HEK293 (cell line): Measurements from ENCODE around the gene KLHL36.

Experiments used
- CTCF ChIA-PET: fragments of 350-600 bp; formaldehyde crosslinking; extraction: SDS; loops from one replicate; lab custom pipeline; 2021; ENCODE audit warnings: antibody characterized with exemption; lab: Yijun Ruan, JAX
- POLR2A ChIA-PET: fragments of 300-600 bp; formaldehyde crosslinking; extraction: SDS; loops from one replicate; lab custom pipeline; 2020; ENCODE audit warnings: antibody characterized with exemption, inconsistent platforms; lab: Yijun Ruan, JAX
- H3K27ac ChIP-seq: fragments of 200-500 bp; sonication (Bioruptor generic); 2 replicates; pipeline ENCODE4 v1.5.1; 2014; ENCODE audit warnings: low read depth, low read length, control low read depth, inconsistent platforms; ENCODE audit errors: extremely low read depth
- H3K36me3 ChIP-seq, 2 experiments: fragments of 200-500 bp in 1 of 2; sonication (Bioruptor generic) in 1 of 2; 1 replicate in 1 of 2; 2 replicates in 1 of 2; pipeline ENCODE4 v1.5.1; 2014 to 2017; ENCODE audit warnings: inconsistent platforms in 2 of 2, low read length in 2 of 2; ENCODE audit not compliant: control insufficient read depth in 2 of 2, insufficient read depth in 1 of 2
- H3K4me1 ChIP-seq: fragments of 200-500 bp; sonication (Bioruptor generic); 2 replicates; pipeline ENCODE4 v1.5.1; 2014; ENCODE audit warnings: mild to moderate bottlenecking, low read length, inconsistent platforms; ENCODE audit not compliant: control insufficient read depth, insufficient read depth
- H3K4me3 ChIP-seq: 2 replicates; pipeline ENCODE4 v1.5.1; 2011; ENCODE audit warnings: low read depth, mild to moderate bottlenecking, control low read depth, low read length, moderate library complexity
- H3K9me3 ChIP-seq: fragments of 200-500 bp; sonication (Bioruptor generic); 2 replicates; pipeline ENCODE4 v1.5.1; 2014; ENCODE audit warnings: low read depth, low read length, inconsistent platforms; ENCODE audit not compliant: control insufficient read depth, insufficient read depth
- GFI1B ChIP-seq: fragments of 450-650 bp; formaldehyde crosslinking; IDR thresholded peaks from 2 replicates; pipeline ENCODE4 v1.5.1; 2016; ENCODE audit warnings: missing biosample characterization, missing genetic modification characterization
- MZF1 ChIP-seq: fragments of 450-650 bp; formaldehyde crosslinking; IDR thresholded peaks from 2 replicates; pipeline ENCODE4 v1.5.1; 2017; ENCODE audit warnings: missing biosample characterization, missing genetic modification characterization, borderline replicate concordance
- WT1 ChIP-seq: fragments of 450-650 bp; formaldehyde crosslinking; IDR thresholded peaks from 2 replicates; pipeline ENCODE4 v1.5.1; 2016; ENCODE audit warnings: missing biosample characterization, missing genetic modification characterization
- ZBTB1 ChIP-seq: fragments of 450-650 bp; formaldehyde crosslinking; IDR thresholded peaks from 2 replicates; pipeline ENCODE4 v1.5.1; 2016; ENCODE audit warnings: missing biosample characterization, missing genetic modification characterization
- ZBTB17 ChIP-seq: fragments of 450-650 bp; formaldehyde crosslinking; IDR thresholded peaks from 2 replicates; pipeline ENCODE4 v1.5.1; 2016; ENCODE audit warnings: missing biosample characterization, missing genetic modification characterization
- ZBTB44 ChIP-seq: fragments of 450-650 bp; IDR thresholded peaks from 2 replicates; pipeline ENCODE4 v1.5.1; 2018; ENCODE audit warnings: missing biosample characterization, mild to moderate bottlenecking, missing genetic modification characterization
- ZEB2 ChIP-seq: fragments of 450-650 bp; formaldehyde crosslinking; IDR thresholded peaks from 2 replicates; pipeline ENCODE4 v1.5.1; 2016; ENCODE audit warnings: missing biosample characterization, missing genetic modification characterization
- ZFHX2 ChIP-seq: fragments of 450-650 bp; formaldehyde crosslinking; conservative IDR thresholded peaks from 2 replicates; pipeline ENCODE4 v1.5.1; 2016; ENCODE audit warnings: missing biosample characterization, missing genetic modification characterization
- ZNF169 ChIP-seq: fragments of 450-650 bp; formaldehyde crosslinking; IDR thresholded peaks from 2 replicates; pipeline ENCODE4 v1.5.1; 2016; ENCODE audit warnings: missing biosample characterization, missing genetic modification characterization
- ZNF513 ChIP-seq: fragments of 450-650 bp; IDR thresholded peaks from 2 replicates; pipeline ENCODE4 v1.5.1; 2018; ENCODE audit warnings: missing biosample characterization, missing genetic modification characterization
- ZNF530 ChIP-seq: fragments of 450-650 bp; formaldehyde crosslinking; IDR thresholded peaks from 2 replicates; pipeline ENCODE4 v1.5.1; 2016; ENCODE audit warnings: low read depth, missing biosample characterization, missing genetic modification characterization
- ZNF561 ChIP-seq: fragments of 450-650 bp; IDR thresholded peaks from 2 replicates; pipeline ENCODE4 v1.5.1; 2018; ENCODE audit warnings: missing biosample characterization, missing genetic modification characterization, borderline replicate concordance
- ZNF600 ChIP-seq: fragments of 450-650 bp; formaldehyde crosslinking; IDR thresholded peaks from 2 replicates; pipeline ENCODE4 v1.5.1; 2016; ENCODE audit warnings: missing biosample characterization, missing genetic modification characterization
- ZNF660 ChIP-seq: fragments of 450-650 bp; IDR thresholded peaks from 2 replicates; pipeline ENCODE4 v1.5.1; 2018; ENCODE audit warnings: missing biosample characterization, mild to moderate bottlenecking, missing genetic modification characterization
- ZNF670 ChIP-seq: fragments of 450-650 bp; formaldehyde crosslinking; IDR thresholded peaks from 2 replicates; pipeline ENCODE4 v1.5.1; 2016; ENCODE audit warnings: missing biosample characterization, missing genetic modification characterization, low read depth
- ZXDB ChIP-seq: fragments of 450-650 bp; formaldehyde crosslinking; IDR thresholded peaks from 2 replicates; pipeline ENCODE4 v1.5.1; 2016; ENCODE audit warnings: missing biosample characterization, missing genetic modification characterization
- TF ChIP-seq, protein P1 (sequence below): fragments of 450-650 bp; formaldehyde crosslinking; IDR thresholded peaks from 2 replicates; pipeline ENCODE4 v1.5.1; 2016; ENCODE audit warnings: missing biosample characterization, missing genetic modification characterization, borderline replicate concordance
- TF ChIP-seq, protein P2 (sequence below): fragments of 450-650 bp; formaldehyde crosslinking; conservative IDR thresholded peaks from 2 replicates; pipeline ENCODE4 v1.5.1; 2016; ENCODE audit warnings: low read depth, missing biosample characterization, missing genetic modification characterization
- TF ChIP-seq, protein P3 (sequence below): fragments of 450-650 bp; formaldehyde crosslinking; IDR thresholded peaks from 2 replicates; pipeline ENCODE4 v1.5.1; 2016; ENCODE audit warnings: missing biosample characterization, missing genetic modification characterization

KLHL36 gene

DNA sequence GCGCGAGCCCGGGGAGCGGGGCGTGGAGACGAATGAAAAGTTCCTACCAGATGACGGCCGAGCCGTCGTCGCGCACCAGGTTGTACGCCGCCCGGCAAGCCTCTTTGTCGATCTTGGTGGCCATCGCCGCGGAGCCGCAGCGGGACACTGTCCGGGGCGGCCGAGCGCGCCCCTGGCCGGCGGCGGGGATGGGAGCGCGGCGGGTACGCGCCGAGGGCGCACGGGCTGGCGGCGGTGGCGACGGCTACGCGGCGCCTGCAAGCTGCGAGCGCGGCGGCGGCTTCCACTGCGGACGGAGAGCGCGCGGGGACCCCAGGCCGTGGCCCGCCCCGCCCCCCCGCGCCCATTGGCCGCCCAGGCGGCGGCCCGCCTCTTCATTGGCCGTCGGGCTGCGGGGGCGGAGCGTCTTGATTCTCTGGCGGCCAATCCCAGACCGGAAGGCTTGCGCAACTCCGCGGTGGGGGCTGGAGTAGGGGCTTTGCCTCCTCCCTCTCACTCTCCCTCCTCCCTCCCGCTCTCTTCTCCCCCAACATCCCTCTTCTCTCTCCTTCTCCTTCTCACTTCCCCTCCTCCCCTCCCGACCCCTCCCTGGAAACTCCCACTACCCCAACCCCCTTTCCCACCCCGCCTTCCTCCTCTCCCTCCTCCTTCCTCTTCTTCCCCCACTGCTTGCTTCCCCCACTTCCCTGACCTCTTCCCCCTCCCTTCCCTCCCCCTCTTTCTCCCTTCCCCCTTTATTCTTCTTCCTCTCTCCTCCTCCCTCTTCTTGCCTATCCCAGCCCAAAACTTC is 30.3 kb upstream of the KLHL36 start, which contains the start of gene COTL1 (continued):
- TF ChIP-seq, protein P1, sequence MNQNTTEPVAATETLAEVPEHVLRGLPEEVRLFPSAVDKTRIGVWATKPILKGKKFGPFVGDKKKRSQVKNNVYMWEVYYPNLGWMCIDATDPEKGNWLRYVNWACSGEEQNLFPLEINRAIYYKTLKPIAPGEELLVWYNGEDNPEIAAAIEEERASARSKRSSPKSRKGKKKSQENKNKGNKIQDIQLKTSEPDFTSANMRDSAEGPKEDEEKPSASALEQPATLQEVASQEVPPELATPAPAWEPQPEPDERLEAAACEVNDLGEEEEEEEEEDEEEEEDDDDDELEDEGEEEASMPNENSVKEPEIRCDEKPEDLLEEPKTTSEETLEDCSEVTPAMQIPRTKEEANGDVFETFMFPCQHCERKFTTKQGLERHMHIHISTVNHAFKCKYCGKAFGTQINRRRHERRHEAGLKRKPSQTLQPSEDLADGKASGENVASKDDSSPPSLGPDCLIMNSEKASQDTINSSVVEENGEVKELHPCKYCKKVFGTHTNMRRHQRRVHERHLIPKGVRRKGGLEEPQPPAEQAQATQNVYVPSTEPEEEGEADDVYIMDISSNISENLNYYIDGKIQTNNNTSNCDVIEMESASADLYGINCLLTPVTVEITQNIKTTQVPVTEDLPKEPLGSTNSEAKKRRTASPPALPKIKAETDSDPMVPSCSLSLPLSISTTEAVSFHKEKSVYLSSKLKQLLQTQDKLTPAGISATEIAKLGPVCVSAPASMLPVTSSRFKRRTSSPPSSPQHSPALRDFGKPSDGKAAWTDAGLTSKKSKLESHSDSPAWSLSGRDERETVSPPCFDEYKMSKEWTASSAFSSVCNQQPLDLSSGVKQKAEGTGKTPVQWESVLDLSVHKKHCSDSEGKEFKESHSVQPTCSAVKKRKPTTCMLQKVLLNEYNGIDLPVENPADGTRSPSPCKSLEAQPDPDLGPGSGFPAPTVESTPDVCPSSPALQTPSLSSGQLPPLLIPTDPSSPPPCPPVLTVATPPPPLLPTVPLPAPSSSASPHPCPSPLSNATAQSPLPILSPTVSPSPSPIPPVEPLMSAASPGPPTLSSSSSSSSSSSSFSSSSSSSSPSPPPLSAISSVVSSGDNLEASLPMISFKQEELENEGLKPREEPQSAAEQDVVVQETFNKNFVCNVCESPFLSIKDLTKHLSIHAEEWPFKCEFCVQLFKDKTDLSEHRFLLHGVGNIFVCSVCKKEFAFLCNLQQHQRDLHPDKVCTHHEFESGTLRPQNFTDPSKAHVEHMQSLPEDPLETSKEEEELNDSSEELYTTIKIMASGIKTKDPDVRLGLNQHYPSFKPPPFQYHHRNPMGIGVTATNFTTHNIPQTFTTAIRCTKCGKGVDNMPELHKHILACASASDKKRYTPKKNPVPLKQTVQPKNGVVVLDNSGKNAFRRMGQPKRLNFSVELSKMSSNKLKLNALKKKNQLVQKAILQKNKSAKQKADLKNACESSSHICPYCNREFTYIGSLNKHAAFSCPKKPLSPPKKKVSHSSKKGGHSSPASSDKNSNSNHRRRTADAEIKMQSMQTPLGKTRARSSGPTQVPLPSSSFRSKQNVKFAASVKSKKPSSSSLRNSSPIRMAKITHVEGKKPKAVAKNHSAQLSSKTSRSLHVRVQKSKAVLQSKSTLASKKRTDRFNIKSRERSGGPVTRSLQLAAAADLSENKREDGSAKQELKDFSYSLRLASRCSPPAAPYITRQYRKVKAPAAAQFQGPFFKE (tag by site-specific recombination): no peak
- no peak for TF ChIP-seq ZNF513 (tag by site-specific recombination)
- TF ChIP-seq GFI1B (tag by site-specific recombination): no peak
- peak; percentile 62 for TF ChIP-seq ZFHX2 (tag by site-specific recombination)
- no peak for TF ChIP-seq ZNF530
- TF ChIP-seq ZBTB1 (tag by site-specific recombination): no peak
- TF ChIP-seq, protein P2, sequence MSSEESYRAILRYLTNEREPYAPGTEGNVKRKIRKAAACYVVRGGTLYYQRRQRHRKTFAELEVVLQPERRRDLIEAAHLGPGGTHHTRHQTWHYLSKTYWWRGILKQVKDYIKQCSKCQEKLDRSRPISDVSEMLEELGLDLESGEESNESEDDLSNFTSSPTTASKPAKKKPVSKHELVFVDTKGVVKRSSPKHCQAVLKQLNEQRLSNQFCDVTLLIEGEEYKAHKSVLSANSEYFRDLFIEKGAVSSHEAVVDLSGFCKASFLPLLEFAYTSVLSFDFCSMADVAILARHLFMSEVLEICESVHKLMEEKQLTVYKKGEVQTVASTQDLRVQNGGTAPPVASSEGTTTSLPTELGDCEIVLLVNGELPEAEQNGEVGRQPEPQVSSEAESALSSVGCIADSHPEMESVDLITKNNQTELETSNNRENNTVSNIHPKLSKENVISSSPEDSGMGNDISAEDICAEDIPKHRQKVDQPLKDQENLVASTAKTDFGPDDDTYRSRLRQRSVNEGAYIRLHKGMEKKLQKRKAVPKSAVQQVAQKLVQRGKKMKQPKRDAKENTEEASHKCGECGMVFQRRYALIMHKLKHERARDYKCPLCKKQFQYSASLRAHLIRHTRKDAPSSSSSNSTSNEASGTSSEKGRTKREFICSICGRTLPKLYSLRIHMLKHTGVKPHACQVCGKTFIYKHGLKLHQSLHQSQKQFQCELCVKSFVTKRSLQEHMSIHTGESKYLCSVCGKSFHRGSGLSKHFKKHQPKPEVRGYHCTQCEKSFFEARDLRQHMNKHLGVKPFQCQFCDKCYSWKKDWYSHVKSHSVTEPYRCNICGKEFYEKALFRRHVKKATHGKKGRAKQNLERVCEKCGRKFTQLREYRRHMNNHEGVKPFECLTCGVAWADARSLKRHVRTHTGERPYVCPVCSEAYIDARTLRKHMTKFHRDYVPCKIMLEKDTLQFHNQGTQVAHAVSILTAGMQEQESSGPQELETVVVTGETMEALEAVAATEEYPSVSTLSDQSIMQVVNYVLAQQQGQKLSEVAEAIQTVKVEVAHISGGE (tag by site-specific recombination): 0 out of 2 replicates have a peak, but pooled peaks have one; percentile 14
- TF ChIP-seq MZF1 (tag by site-specific recombination): no peak
- no peak for TF ChIP-seq ZNF670 (tag by site-specific recombination)
- TF ChIP-seq, all 188 proteins: peak for 18

- H3K4me3 ChIP-seq: no peak overlapping the region; the same call in 1 of the 2 replicates
- H3K27ac ChIP-seq: no peak overlapping the region
- peaks cover 4% of the 10 kb centered on the region; the same call in 1 of the 2 replicates for H3K4me1 ChIP-seq
- H3K9me3 ChIP-seq: no peaks in the 10 kb centered on the region
- ChIA-PET CTCF (interaction anchor here (6.3 to 10.8 kb wide), 2 partner anchors 108 to 109 kb away, joined by 115 to 137 read pairs; partner anchors contain the start of gene MEAK7), POLR2A (interaction anchor here (0.6 to 0.8 kb wide), 6 partner anchors 19 to 344 kb away, joined by 3 to 9 read pairs (median 5); no protein-coding TSS in a partner anchor)
- H3K36me3 ChIP-seq: peaks cover 0 to 12% of the 10 kb centered on the region in 2 experiments; a peak in 1 of 3 replicates
- peak; percentile 83 for TF ChIP-seq WT1 (tag by site-specific recombination)
- 0 out of 2 replicates have a peak, but pooled peaks have one; percentile 41 for TF ChIP-seq ZNF561 (tag by site-specific recombination)
- TF ChIP-seq ZNF660 (tag by site-specific recombination): 0 out of 2 replicates have a peak, but pooled peaks have one; percentile 25
- peak; percentile 36 for TF ChIP-seq ZBTB17
- no peak for TF ChIP-seq ZNF169
- peak; percentile 28 for TF ChIP-seq ZNF600 (tag by site-specific recombination)
- peak; percentile 61 for TF ChIP-seq ZXDB (tag by site-specific recombination)
- TF ChIP-seq, protein P3, sequence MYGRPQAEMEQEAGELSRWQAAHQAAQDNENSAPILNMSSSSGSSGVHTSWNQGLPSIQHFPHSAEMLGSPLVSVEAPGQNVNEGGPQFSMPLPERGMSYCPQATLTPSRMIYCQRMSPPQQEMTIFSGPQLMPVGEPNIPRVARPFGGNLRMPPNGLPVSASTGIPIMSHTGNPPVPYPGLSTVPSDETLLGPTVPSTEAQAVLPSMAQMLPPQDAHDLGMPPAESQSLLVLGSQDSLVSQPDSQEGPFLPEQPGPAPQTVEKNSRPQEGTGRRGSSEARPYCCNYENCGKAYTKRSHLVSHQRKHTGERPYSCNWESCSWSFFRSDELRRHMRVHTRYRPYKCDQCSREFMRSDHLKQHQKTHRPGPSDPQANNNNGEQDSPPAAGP (tag by site-specific recombination): no peak
- TF ChIP-seq ZEB2 (tag by site-specific recombination): peak; percentile 38; the same call in 1 of the 2 replicates
- peak; percentile 78 for TF ChIP-seq ZBTB44 (tag by site-specific recombination)
Observed at GRCh38 chr16:84618581-84619460, 29.5 kb upstream of the KLHL36 start.
